Measurements from ENCODE around the gene AJM1. TPM values are rescaled to one million over a fixed set of nuclear protein-coding genes. Genes with fewer than 3 reads are reported as not detected.

The AJM1 gene
- total RNA-seq, 4 donors from 2014 or later, result 0.33 to 3.0 (median 0.48) TPM

DNA sequence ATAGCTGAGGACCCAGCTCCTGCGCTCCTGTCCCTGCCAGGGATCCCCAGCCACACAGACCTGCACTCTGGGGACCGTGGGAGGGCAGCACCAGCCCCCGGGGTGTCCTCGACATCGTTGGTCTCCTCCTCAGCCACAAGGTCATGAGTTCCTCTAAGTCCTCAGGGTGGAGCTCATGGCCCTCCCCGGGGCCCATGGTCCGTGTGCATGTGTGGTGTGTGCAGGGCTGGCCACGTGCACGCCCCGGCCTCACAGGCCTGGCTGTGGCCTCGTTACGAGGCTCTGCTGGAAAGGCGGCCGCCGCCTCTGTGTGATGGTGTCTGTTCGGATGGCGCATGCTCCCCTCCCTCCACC, 16.1 kb upstream of the AJM1 start:
- TF ChIP-seq CTCF (IDR thresholded peaks at IDR 0.05; ENCODE audit: low read depth), result no peak

DNA sequence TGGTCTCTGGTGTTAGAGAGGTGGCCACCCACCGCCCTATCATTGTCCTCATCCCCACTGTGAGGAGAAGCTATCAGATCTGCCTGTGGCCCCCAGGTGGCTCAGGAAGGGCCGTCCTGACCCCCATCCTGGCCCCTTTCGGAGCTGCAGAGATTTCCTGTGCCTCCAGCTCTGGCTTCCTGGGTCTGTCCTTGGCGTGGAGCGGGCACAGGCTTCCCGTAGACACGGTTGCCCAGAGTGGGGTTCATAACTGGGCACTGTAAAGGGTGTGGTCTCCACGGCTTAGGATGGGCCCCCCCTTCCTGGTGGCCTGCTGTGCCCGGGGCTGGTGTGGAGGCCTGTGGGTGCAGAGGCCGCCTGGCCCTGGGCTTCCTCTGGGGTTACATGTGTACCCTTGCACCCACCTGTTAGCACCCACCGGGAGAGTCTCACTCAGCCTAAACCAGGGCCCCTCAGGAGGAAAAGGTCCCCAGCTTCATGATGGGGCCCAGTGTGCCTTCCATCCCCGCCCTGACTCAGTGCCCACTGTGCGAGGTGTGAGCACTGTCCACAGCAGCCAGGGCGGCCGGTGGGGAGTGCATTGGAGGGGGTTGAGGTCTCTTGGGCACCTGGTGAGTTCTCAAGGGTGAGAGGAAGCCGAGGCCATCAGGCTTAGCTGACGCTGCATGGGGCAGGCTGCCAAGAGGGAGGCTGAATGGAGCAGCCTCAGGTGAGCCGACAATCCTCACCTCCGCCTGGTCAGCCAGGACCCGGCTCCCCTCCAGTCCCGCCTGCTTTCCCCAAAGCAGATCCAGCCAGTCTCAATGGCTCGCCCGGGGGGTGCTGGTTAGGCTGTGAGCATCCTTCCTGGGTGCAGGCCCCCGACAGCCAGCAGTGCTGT, 15.3 kb upstream of the AJM1 start:
- no peak for TF ChIP-seq CTCF (IDR thresholded peaks at IDR 0.05; ENCODE audit: low read depth)

DNA sequence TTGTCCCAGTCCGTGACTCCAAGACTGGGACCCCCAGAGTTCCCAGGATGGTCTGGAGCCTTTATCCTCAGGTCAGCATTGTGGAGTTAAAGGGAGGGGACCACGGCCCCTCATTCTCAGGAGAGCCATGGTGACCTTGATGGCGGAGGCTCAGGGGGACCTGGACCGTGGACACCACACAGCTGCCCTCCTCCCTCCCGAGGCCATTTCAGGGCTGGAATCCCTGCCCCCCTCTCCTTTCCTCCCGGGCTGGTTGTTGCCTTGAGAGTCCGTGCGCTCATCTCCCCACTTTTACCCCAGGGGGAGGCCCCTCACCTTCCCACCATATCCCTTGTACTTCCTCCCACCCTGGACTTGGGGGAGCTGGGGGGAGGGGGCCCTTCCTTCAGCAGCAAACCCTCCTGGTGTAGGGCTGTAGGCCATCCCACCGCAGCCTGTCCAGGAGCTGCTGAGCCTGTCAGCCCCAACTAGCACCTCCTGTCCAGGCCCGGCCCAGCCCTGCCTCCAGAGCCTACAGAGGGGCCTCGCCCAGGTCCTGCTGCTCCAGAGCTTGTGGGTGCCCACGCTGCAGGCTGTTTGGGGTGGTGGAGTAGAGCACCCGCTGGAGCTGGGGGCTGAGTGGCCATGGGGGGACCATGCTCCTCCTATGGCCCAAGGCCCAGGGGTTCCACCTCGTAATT, 14.3 kb upstream of the AJM1 start:
- TF ChIP-seq CTCF (IDR thresholded peaks at IDR 0.05; ENCODE audit: low read depth), result no peak

- TF ChIP-seq CTCF (IDR thresholded peaks at IDR 0.05; ENCODE audit: low read depth), result no peak
Measured at GRCh38 chr9:136828474-136829140, 13.7 kb upstream of the AJM1 start.

- TF ChIP-seq CTCF (IDR thresholded peaks at IDR 0.05; ENCODE audit: low read depth), result no peak
Measured at GRCh38 chr9:136829412-136829811, 12.9 kb upstream of the AJM1 start.

- TF ChIP-seq CTCF (IDR thresholded peaks at IDR 0.05; ENCODE audit: low read depth), result no peak
Measured at GRCh38 chr9:136829981-136830885, 12.0 kb upstream of the AJM1 start.
